Loucy (cell line): Measurements from ENCODE around the gene SP4.

ENCODE experiments used
- EZH2phosphoT487 ChIP-seq: fragments of 200-600 bp; IDR thresholded peaks from 2 replicates; pipeline ENCODE4 v1.6.1; 2018; ENCODE audit warnings: antibody characterized with exemption, mild to moderate bottlenecking, moderate library complexity, borderline replicate concordance
- TF ChIP-seq, protein P1 (sequence below): fragments of 200-600 bp; sonication (generic); conservative IDR thresholded peaks from 2 replicates; pipeline ENCODE4 v1.5.1; 2014; ENCODE audit warnings: mild to moderate bottlenecking, antibody characterized with exemption, low read length

DNA sequence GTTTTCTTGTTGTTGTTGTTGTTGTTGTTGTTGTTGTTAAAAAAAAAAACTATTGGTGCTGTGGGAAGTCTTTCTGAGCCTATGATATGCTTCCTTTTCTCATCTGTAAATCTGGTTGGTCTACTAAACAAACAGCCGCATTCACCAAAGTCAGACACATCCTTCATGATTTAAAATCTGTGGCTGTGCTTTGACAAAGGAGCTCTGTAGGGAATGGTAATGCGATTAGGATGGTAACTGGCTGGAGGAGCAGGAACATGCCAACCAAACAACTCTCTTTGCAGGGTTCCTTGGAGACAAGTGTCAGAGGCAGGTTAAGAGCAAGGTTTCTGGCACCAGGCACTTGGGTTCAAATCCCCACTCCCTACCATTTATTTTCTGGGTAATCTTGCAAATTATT lies 14.9 kb upstream of the SP4 start:
- TF ChIP-seq, protein P1, sequence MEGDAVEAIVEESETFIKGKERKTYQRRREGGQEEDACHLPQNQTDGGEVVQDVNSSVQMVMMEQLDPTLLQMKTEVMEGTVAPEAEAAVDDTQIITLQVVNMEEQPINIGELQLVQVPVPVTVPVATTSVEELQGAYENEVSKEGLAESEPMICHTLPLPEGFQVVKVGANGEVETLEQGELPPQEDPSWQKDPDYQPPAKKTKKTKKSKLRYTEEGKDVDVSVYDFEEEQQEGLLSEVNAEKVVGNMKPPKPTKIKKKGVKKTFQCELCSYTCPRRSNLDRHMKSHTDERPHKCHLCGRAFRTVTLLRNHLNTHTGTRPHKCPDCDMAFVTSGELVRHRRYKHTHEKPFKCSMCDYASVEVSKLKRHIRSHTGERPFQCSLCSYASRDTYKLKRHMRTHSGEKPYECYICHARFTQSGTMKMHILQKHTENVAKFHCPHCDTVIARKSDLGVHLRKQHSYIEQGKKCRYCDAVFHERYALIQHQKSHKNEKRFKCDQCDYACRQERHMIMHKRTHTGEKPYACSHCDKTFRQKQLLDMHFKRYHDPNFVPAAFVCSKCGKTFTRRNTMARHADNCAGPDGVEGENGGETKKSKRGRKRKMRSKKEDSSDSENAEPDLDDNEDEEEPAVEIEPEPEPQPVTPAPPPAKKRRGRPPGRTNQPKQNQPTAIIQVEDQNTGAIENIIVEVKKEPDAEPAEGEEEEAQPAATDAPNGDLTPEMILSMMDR: no peak
- no peak for TF ChIP-seq EZH2phosphoT487
